AG08396 (cell line): ENCODE data around the gene MYO19.

Experiments used
- DNase-seq: peaks from one replicate; pipeline ENCODE4 v3.0.0; 2012; ENCODE audit warnings: low spot score, mixed read lengths

The MYO19 gene

GRCh38 chr17:36534840-36535668 is at the start of gene MYO19, which contains the start of gene PIGW:
MYO19 (minus strand) TSS chr17:36534868; CDS start chr17:36532538, 2,330 bp downstream.
PIGW (plus strand) TSS chr17:36534987; CDS start chr17:36537102, 2,115 bp downstream.
- DNase-seq = peak; percentile 94

GRCh38 chr17:36583787-36584186 is 49.1 kb upstream of the MYO19 start:
- no peak for DNase-seq

GRCh38 chr17:36578671-36579070 is 44.0 kb upstream of the MYO19 start:
- DNase-seq = peak; percentile 33

GRCh38 chr17:36576793-36577192 is 42.1 kb upstream of the MYO19 start:
- DNase-seq = no peak

- no peak for DNase-seq
Measured at GRCh38 chr17:36575028-36575427, 40.4 kb upstream of the MYO19 start.

GRCh38 chr17:36566081-36566480 is 31.4 kb upstream of the MYO19 start:
- no peak for DNase-seq

GRCh38 chr17:36553459-36553858 is 18.8 kb upstream of the MYO19 start:
- DNase-seq = no peak

- DNase-seq = no peak
Measured at GRCh38 chr17:36550491-36551417, 16.1 kb upstream of the MYO19 start.

- no peak for DNase-seq
Measured at GRCh38 chr17:36547776-36548175, 13.1 kb upstream of the MYO19 start.

- DNase-seq = no peak
Measured at GRCh38 chr17:36546418-36547093, 11.9 kb upstream of the MYO19 start.

- peak; percentile 98 for DNase-seq
Measured at GRCh38 chr17:36545465-36546417, 11.1 kb upstream of the MYO19 start.

GRCh38 chr17:36545077-36545464 is 10.4 kb upstream of the MYO19 start:
- DNase-seq = no peak

- peak; percentile 96 for DNase-seq
Measured at GRCh38 chr17:36544307-36545076, 9.8 kb upstream of the MYO19 start, which contains the start of gene GGNBP2. GGNBP2 (plus strand) TSS chr17:36544919; CDS start chr17:36545725, 806 bp downstream.

GRCh38 chr17:36544044-36544306 is 9.3 kb upstream of the MYO19 start:
- peak; percentile 46 for DNase-seq

- DNase-seq = no peak
Measured at GRCh38 chr17:36542755-36543154, 8.1 kb upstream of the MYO19 start.

GRCh38 chr17:36540696-36541095 is 6.0 kb upstream of the MYO19 start:
- no peak for DNase-seq

- DNase-seq = no peak
Measured at GRCh38 chr17:36535669-36536081, 1.0 kb upstream of the MYO19 start.

- peak; percentile 69 for DNase-seq
Measured at GRCh38 chr17:36533935-36534839, 481 bp downstream of the MYO19 start.

- DNase-seq = no peak
Measured at GRCh38 chr17:36532435-36532975, 2.2 kb downstream of the MYO19 start.
